Superior temporal gyrus (tissue), 1 donor: ENCODE measurements around the gene CARD11.
A peak's percentile ranks its signal among the peaks of the same experiment; 100 is the strongest.
"Not testable (repeated sequence)": the region's sequence is repeated elsewhere in the genome, so short reads cannot be mapped to it uniquely, and the experiment has no call there.

Source experiments
- DNase-seq: peaks from one replicate; pipeline ENCODE4 v3.0.0-alpha.2; 2016; ENCODE audit errors: extremely low spot score

Gene CARD11

DNA sequence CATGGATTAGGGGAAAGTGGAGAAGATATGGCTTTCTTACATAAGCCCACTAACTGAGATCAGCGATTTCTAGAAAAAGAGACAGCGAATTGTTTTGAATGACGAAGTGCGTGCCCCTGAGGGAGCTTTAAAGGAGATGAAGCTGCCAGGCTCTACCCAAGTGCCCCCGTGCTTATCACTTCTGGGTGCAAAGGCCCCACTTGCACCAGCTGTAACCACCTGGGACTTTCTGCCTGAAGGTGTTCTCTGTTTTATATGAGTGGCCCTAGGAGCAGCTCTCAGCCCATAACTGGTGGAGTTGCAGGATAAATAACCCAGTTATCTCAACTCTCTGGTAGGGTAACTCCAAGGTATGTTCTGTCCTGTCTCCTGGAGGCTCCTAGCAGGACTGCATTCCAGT is 20.4 kb upstream of the CARD11 start:
- no peak for DNase-seq

DNA sequence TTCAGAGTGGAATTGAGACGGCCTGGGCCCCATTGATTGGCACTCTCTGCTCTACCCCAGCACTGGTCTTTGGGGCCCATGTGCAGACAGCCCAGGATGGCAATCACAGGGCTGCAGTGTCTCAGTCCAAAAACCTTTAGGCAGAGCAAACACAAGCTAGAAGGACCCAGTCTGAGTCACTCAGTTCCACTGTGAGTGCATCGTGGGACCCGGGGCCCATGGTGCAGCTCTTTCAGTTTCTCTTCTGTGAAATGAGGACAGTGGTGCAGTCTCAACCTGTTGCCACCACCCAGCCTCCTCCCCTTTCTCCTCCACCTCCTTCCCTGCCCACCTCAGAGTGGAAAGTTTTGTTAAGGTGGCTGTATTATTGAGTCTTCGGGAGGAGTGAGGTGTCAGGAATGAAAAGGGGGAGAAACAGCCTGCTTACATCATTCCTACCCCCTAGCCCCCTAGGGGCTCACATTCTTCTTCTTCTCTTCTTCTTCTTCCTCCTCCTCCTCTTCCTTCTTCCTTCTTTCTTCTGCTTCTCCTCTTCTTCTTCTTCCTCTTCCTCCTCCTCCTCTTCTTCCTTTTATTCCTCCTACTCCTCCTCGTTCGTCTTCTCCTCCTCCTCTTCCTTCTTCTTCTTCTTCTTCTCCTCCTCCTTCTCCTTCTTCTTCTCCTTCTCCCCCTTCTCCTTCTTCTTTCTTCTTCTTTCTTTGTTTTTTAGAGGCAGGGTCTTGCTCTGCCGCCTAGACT is 19.5 kb upstream of the CARD11 start:
- no peak for DNase-seq

DNA sequence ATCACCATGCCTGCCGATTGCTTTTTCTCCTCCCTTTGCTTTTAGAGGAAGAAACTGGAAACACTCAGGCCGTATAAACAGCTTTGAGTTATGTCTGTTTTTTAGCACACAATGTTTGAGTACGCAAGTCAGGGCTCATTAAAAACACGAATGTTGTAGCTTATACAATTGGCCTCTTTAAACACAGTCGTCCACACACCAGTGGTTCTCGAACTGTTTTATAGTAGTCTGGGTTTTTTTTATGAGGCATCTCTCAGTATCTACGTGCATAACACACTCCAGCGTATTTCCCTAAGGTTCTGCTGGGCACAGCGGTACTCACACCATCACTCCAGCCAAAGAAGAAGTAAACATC is 13.4 kb upstream of the CARD11 start:
- no peak for DNase-seq

DNA sequence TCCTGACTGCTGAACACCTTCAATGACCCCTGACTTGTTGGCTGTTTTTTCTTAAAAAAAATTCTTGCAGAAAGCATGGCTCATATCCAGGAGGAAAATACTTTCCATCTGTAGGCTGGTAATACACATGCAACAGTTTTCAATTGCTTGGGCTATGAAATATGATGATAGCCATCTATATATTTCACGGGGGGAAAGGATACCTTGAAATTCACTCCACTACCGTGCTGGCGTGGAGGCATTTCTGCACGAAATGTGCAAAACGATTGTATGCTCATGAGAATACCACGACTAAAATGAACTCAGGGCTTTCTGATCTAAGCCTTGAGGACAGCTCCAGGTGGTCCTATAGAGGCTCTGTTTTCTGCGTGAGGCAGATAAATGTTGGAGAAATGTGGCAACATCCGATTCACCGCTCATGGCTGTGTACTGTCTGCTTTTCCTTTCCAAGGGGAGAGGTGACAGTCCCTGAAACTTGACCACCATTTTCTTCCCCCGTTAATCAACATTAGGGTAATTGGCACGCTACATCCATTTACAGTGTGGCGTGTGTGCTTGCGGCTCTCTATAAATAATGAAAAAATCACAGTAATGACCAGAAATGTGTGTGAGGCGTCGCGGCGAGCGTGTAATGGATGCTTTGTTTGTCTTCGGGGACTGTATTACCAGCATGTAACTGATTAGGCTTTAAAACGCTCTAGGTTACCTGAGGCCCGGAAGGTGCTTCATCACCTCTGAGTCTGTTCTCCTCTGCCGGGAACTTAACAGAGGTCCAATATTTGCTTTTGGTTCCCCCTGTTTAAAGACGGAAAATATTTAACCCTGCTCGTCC is 12.8 kb upstream of the CARD11 start:
- no peak for DNase-seq

DNA sequence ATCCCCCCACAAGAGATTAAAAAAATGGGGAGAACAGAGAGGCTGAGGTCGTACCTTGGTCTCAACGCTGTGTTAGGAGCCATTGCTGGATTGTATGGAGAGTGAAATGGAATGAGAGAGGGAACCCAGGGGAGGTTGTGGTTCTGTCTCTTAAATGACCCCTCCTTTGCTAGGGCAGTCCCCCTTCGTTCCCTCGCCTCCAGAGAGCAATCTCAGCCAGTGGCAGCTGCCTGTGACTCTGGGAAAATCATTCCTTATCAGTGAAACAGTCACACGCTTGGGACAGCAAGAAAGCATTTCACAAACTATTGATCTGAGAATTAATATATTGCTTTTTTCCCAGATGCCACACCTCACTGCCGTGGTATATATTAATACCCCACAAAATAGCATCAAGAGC is 12.0 kb upstream of the CARD11 start:
- no peak for DNase-seq

DNA sequence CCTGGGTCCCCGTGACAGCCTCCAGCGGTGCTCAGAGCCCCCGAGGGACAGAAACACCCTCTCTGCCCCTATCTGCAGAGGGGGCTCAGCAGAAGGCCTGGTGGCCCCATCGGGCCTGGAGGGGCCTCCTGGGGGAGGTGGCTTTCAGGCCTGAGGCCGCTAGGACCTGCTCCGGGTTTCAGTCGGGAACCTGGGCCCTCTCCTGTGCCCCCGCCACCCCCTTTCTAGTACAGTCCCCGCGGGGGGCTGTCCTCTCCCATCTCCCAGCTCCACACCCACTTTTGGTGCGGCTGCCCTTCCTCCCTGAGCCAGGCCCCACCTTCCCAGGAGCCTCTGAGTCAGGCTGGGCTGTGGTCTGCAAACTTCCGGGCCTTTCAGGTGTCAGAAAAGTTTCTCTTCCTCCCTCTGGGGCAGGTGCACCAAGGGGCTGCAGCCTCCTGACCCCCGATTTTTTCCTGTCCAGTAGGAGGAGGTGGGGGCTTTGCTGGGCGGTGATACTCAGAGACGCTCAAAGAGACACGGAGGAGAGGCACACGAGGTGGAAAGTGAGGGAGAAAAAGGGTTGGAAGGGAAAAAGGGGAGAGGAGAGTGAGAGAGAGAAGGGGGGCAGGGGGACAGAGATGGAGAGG is 692 bp downstream of the CARD11 start:
- DNase-seq, result no peak

DNA sequence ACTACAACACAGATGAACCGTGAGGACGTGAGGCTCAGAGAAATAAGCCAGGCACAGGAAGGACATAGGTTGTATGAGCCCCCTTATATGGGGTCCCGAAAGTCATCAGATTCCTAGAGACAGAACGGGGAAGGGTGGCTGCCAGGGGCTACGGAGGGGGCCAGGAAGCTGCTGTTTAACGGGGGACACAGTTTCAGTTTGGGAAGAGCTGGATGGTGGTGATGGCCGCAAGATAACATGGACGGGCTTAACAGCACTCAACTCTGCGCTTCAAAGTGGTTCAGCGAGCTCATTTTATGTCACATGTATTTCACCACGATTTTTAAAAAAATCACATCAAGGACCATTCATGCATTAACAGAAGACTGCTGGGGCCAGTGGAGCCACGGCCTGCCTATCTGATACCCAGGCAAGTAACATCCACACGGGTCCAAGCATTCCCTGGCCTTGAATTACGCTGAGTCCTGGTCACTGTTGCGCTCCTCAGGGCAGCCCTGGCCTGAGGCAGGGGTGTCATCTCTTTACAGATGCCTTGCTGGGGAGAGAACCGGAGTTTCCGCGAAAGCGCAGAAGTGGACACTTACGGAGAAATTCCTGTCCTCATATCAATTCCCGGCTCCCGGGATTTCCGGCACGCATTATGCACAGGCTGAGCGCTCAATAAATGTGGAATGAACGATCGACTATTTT is 1.5 kb downstream of the CARD11 start:
- DNase-seq, result no peak

DNA sequence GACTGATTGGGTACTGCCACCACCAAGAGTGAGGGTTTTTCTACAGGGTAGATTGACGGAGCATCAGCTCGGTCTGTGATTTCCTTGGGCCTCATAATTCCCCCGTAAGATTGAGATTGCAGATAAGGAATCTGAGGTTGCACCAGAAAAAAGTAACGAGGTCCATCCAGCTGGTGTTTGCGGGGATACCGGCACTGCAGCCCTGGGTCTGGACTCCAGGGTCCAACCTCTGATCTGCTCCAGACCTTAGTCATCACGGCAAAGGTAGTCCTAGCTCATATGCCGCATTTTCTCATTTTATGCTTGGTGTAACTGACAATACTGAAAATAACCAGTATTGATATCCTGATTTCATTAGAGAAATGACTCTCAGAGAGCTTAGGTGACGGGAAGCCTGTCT is 3.9 kb downstream of the CARD11 start:
- no peak for DNase-seq

DNA sequence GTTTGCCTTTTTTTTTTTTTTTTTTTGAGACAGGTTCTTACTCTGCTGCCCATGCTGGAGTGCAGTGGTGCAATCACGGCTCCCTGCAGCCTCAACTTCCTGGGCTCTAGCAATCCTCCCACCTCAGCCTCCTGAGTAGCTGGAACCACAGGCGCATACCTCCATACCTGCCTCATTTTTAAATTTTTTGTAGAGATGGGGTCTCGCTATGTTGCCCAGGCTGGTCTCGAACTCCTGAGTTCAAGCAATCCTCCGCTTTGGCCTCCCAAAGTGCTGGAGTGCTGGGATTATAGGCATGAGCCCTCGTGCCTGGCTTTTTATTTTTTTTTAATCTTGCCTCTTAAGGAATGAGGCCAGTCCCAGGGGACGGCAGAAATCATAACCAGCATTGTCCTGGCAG is 5.7 kb downstream of the CARD11 start:
- DNase-seq, result not testable (repeated sequence)

DNA sequence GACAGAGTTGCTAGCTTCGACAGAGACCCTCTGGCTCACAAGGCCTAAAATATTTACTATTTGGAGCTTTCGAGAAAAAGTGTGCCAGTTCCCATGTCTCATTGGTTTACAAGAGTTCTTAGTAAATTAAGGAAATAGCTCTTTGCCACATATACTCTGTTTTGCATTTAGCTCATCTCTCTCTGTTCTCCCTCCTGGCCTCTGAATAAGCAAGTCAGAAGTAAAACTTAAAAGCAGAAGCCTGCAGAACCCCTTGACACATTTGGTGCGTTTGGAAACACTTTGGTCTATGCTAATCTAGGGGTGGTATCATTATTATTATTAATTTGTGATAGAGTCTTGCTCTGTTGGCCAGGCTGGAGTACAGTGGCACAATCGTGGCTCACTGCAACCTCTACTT is 6.4 kb downstream of the CARD11 start:
- no peak for DNase-seq

DNA sequence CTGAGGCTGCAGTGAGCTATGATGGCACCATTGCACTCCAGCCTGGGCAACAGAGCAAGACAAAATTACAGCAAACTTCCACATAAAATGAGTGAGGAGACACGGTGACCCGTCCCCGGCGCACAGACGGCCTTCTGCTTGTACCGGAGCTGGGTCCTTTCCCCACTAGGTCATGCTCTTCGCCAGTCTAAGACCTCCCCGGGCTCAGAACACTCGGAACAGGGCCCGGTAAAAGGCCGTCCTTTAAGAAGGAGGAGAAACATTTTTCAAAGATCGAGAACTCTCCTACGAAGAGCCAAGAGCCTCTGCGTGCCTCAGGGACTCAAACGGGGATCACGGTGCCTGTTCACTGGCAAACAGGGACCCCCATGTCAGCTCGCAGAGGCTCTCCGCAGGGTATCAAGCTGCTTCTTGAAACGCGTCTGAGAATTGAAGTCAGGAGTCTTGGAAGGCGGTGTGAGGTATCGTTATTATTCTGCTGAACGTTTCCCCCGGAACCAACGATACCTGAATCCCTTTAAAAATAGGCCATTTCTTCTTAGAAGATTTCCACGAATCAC is 9.0 kb downstream of the CARD11 start:
- no peak for DNase-seq

DNA sequence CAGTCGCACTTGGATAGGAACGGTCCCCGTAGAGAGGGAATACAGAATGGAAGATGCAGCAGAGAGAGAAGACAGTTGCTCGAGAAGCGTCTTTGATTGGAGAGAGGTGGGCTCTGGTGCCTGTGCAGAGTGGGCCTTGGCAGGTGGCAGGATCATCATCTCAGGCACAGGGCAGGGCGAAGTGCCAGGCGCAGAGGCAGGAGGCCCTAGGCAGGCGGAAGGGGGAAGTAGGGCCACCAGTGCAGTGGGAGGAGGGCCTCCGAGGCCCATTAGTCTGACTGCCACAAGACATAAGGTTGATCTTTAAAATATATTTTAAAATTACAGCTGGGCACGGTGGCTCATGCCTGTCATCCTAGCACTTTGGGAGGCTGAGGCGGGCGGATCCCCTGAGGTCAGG is 10.1 kb downstream of the CARD11 start:
- DNase-seq, result no peak

DNA sequence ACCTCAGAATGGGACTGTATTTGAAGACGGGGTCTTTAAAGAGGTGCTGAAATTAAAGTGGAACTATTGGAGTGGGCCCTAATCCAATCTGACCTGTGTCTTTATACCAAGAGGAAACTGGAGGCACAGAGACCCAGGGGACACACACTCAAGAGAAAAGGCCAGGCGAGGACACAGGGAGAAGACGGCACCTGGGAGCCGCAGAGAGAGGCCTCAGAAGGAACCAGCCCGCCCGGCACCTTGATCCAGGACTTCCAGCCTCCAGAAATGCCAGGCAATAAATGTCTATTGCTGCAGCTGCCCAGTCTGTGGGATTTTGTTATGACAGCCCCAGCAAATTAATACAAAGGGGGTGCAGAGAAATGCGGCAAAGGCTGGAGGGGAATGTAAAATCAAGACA is 10.5 kb downstream of the CARD11 start:
- no peak for DNase-seq

DNA sequence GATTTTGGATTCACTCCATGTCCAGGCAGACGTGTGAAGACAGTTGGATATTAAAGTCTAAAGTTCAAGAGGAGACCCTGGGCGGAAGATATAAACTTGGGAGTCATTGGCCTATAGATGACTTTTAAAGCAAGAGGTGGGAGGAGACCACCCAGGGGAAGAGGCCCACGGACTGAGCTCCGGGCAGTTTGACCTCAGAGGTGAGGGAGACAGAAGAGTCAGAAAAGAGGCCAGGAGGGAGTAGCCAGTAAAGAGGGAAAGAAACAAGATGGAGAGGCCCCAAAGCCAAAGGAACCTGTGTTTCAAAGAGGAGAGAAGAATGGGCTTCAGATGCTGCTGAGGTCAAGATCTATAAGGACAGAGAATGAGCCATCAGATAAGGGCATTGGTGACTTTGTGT is 11.4 kb downstream of the CARD11 start:
- DNase-seq, result no peak

DNA sequence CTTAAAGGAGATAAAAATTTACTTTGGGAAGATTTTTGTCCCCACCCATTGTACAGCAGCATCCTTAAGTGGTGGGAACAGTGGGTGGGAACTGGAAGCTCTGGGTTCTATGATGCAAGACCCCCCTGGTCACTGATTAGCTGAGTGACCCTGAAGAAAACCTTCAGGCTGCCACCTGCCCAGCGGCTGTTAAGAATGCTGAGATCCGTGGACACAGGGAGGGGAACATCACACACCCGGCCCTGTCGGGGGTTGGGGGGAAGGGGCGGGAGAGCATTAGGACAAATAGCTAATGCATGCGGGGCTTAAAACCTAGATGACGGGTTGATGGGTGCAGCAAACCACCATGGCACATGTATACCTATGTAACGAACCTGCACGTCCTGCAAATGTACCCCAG is 14.5 kb downstream of the CARD11 start:
- no peak for DNase-seq

DNA sequence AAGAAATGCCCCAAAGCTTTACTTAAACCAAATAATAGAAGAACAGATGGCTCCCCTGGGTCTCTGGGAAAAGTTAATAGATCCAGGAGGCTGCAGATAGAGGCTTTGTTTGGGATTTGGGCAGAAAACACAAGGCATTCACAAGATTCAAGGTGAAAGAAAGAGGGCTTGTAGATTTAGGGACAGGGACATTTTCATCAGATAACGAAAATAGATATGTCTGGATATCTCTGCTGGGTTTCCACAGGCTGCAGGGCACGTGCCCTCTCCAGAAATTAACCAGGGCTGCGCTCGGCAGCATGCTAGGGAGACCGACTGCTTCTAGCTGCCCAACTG is 14.9 kb downstream of the CARD11 start:
- DNase-seq, result no peak

DNA sequence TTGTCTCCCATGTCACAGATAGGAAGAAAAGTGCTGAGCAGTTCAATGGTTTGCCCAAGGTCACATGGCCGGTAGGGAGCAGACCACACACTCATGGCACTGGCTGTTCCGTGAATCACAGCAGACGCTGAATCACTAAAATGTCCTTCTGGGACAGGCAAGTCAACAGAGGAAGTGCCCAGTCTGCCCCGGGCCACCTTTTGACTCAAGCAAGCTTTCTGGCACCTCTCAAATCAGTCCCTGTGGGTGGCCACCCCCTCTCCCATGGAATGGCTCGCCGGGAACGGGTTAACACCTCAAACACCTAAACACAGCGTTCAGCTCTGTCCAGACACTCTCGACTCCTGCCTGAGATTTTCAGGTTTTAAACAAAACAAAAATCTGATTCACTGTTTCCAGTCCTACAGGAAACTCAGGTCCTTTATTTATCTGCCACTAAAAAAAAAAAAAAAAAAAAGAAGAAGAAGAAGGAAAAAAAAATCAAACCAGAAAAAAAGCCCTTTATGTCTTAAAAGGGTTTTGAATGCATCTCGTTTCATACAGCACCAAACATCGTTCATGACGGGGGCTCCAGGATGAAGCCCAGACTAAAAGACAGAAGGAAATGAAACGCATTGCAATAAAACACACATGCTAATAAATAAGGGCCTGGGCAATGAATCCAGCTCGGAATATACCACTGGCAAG is 15.5 kb downstream of the CARD11 start:
- peak; percentile 15 for DNase-seq

DNA sequence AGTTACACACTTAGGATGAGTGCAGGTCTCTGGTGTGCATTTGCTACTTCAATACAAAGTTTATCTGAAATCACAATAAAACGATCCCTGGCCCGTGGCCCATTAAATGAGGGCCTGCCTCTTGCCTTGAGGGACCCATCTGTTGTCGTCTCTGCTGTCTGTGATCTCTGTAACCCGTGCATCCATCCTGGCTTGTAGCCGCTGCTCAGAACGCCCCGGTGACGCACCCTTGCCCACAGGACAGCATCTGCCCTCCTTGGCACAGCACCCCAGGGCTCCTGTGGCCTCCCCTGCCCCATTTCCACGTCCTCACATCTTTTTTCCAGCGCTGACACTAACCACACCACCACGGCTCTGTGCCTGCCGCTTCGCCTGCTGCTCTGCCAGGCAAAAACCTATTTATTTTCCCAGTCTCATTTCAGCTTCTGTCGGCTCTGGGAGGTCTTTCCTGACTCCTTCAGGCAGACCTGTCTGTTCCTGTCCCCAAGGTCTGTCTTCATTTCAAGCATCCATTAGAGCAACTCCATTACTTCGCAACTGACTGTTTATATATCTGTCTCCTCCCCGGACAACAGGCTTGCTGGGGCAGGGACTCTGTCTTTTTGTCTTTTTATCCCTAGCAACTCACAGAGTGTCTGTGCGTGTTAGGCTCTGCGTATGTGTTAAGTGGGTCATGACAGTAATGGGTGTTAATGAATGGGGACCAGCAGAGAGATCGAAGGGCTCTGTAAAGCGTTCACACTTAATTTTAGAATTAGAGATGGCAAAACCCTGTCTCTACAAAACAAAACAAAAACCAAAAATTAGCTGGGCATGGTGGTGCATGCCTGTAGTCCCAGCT is 16.4 kb downstream of the CARD11 start:
- DNase-seq, result no peak

DNA sequence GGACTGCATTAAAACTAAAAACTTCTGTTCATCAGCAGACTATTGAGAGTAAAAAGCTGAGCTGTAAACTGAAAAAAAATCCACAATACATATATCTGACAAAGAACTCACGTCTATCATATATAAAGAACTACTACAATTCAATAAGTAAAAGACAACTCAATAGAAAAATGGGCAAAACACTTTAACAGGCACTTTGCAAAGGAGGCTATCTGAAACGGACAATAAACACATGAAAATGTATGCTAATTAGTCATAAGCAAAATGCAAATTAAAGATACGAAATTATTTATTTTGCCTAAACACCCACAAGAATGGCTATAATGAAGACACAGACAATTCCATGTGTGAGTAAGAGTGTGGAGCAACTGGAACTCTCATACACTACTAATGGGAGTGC is 18.1 kb downstream of the CARD11 start:
- no peak for DNase-seq

DNA sequence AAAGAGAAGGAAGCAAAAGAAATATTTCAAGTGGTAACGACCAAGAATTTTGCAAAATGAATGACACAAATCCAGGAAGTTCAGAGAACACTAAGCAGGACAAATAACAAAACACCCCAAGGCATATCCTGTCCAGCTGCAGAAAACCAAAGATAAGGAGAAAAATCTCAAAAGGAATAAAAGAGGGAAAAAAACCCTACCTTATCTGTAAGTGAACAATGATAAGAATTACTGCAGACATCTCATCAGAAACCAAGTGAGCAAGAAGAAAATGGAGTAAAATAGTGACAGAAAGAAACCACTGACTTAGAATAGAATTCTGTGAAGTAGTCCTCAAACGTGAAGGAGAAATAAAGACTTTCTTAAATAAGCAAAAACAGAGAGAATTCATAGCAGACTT is 21.8 kb downstream of the CARD11 start:
- no peak for DNase-seq

DNA sequence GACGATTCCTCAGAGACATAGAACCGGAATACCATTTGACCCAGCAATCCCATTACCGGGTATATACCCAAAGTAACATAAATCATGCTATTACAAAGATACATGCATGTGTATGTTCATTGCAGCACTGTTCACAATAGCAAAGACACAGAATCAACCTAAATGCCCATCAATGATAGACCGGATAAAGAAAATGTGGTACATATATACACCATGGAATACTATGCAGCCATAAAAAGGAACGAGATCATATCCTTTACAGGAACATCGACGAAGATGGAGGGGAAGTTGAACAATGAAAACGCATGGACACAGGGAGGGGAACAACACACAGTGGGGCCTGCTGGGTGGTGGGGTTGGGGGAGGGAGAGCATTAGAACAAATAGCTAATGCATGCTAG is 22.4 kb downstream of the CARD11 start:
- not testable (repeated sequence) for DNase-seq
